HepG2 (cell line): ENCODE results near the gene AGRP. TPM values are rescaled to one million over a fixed set of nuclear protein-coding genes. Genes with fewer than 3 reads are reported as not detected.

ENCODE experiments used
- ATF7-NPFF ChIP-seq: sonication (generic); formaldehyde crosslinking; IDR thresholded peaks from 2 replicates; pipeline ENCODE4 v1.8.1; 2023; ENCODE audit warnings: mild to moderate bottlenecking, low read depth, missing genetic modification reagents, moderate library complexity
- HDAC1 ChIP-seq: sonication (generic); formaldehyde crosslinking; IDR thresholded peaks from 2 replicates; pipeline ENCODE4 v1.5.1; 2020; ENCODE audit warnings: mild to moderate bottlenecking, missing genetic modification reagents
- IKZF1 ChIP-seq: fragments of 450-650 bp; IDR thresholded peaks from 2 replicates; pipeline ENCODE4 v1.7.1; 2016
- MTA3 ChIP-seq: sonication (generic); formaldehyde crosslinking; IDR thresholded peaks from 2 replicates; pipeline ENCODE4 v1.4.0; 2020; ENCODE audit warnings: missing genetic modification reagents
- NFKBIZ ChIP-seq: IDR thresholded peaks from 2 replicates; pipeline ENCODE4 v1.6.1; 2018; ENCODE audit warnings: missing genetic modification reagents, missing compliant biosample characterization
- NONO ChIP-seq, 2 experiments: fragments of 450-650 bp in 1 of 2; sonication (generic) in 1 of 2; formaldehyde crosslinking in 1 of 2; IDR thresholded peaks in 1 of 2; conservative IDR thresholded peaks in 1 of 2; 2 replicates each; pipeline versions ENCODE4 v1.6.1 to v1.8.0; 2017 to 2022; ENCODE audit warnings: mild to moderate bottlenecking in 1 of 2, missing genetic modification reagents in 1 of 2, moderate library complexity in 1 of 2
- PTBP1 ChIP-seq: fragments of 200-400 bp; formaldehyde crosslinking; IDR thresholded peaks from 2 replicates; pipeline ENCODE4 v1.6.1; 2018; ENCODE audit warnings: low read length, low read depth; ENCODE audit not compliant: poor library complexity, severe bottlenecking
- RFXANK ChIP-seq: IDR thresholded peaks from 2 replicates; pipeline ENCODE4 v1.6.1; 2016
- SAFB2 ChIP-seq: sonication (generic); formaldehyde crosslinking; IDR thresholded peaks from 2 replicates; pipeline ENCODE4 v1.5.1; 2020; ENCODE audit warnings: missing genetic modification reagents, low read depth, mild to moderate bottlenecking, borderline replicate concordance
- SRSF1 ChIP-seq: fragments of 200-400 bp; formaldehyde crosslinking; optimal IDR thresholded peaks from 2 replicates; pipeline ENCODE3; 2017; ENCODE audit warnings: mild to moderate bottlenecking, low read depth, low read length, moderate library complexity
- THYN1 ChIP-seq: sonication (generic); formaldehyde crosslinking; IDR thresholded peaks from 2 replicates; pipeline ENCODE4 v1.8.1; 2023; ENCODE audit warnings: low read depth, mild to moderate bottlenecking, moderate library complexity, missing genetic modification reagents, borderline replicate concordance
- ZNF460 ChIP-seq: sonication (generic); formaldehyde crosslinking; IDR thresholded peaks from 2 replicates; pipeline ENCODE4 v1.5.1; 2020; ENCODE audit warnings: missing genetic modification reagents, mild to moderate bottlenecking, borderline replicate concordance
- ZNF510 ChIP-seq: sonication (generic); formaldehyde crosslinking; IDR thresholded peaks from 2 replicates; pipeline ENCODE4 v1.4.0; 2020; ENCODE audit warnings: low read depth, mild to moderate bottlenecking, missing genetic modification reagents
- ZNF713 ChIP-seq: sonication (generic); formaldehyde crosslinking; IDR thresholded peaks from 2 replicates; pipeline ENCODE4 v1.4.0; 2020; ENCODE audit warnings: mild to moderate bottlenecking, missing genetic modification reagents
- polyA plus RNA-seq, 8 experiments: library from polyadenylated mRNA; depleted of rRNA in 3 of 8; stranded (reverse) in 7 of 8; unstranded in 1 of 8; fragments of >200 nt; fragmentation: Illumina TruSeq in 4 of 8; extraction: Trizol in 4 of 8; gene quantifications; 2 replicates each; pipeline versions ENCODE4 v1.2.1 to v1.2.3, GENCODE V29; 2011 to 2016; ENCODE audit warnings: low read depth in 4 of 8, missing spikeins in 1 of 8, mixed read lengths in 1 of 8; ENCODE audit not compliant: insufficient read depth in 1 of 8
- total RNA-seq, 5 experiments: library from RNA; depleted of rRNA; stranded (reverse); fragments of >200 nt; fragmentation: Illumina TruSeq; extraction: Trizol; gene quantifications; 2 replicates each; pipeline ENCODE4 v1.2.3, GENCODE V29; 2016; ENCODE audit warnings: low read depth in 1 of 5
- TF ChIP-seq, protein P1 (sequence below): sonication (generic); formaldehyde crosslinking; IDR thresholded peaks from 2 replicates; pipeline ENCODE4 v1.5.0; 2020; ENCODE audit warnings: missing genetic modification reagents
- TF ChIP-seq, protein P2 (sequence below): sonication (generic); formaldehyde crosslinking; IDR thresholded peaks from 2 replicates; pipeline ENCODE4 v1.8.1; 2022; ENCODE audit warnings: mild to moderate bottlenecking, missing genetic modification reagents
- TF ChIP-seq, protein P3 (sequence below): sonication (generic); formaldehyde crosslinking; IDR thresholded peaks from 2 replicates; pipeline ENCODE4 v1.4.0; 2020; ENCODE audit warnings: mild to moderate bottlenecking, missing genetic modification reagents
- TF ChIP-seq, protein P4 (sequence below): sonication (generic); formaldehyde crosslinking; IDR thresholded peaks from 2 replicates; pipeline ENCODE4 v1.4.0; 2020; ENCODE audit warnings: missing genetic modification reagents, low read depth, mild to moderate bottlenecking, borderline replicate concordance
- TF ChIP-seq, protein P5 (sequence below): sonication (generic); formaldehyde crosslinking; IDR thresholded peaks from 2 replicates; pipeline ENCODE4 v1.5.1; 2020; ENCODE audit warnings: missing genetic modification reagents, mild to moderate bottlenecking, borderline replicate concordance

Gene AGRP
- total and polyA plus RNA-seq, 2 of the 13 experiments (the other 11 are each of a cell fraction or from before 2014, with no cell fraction given), result not detected

DNA sequence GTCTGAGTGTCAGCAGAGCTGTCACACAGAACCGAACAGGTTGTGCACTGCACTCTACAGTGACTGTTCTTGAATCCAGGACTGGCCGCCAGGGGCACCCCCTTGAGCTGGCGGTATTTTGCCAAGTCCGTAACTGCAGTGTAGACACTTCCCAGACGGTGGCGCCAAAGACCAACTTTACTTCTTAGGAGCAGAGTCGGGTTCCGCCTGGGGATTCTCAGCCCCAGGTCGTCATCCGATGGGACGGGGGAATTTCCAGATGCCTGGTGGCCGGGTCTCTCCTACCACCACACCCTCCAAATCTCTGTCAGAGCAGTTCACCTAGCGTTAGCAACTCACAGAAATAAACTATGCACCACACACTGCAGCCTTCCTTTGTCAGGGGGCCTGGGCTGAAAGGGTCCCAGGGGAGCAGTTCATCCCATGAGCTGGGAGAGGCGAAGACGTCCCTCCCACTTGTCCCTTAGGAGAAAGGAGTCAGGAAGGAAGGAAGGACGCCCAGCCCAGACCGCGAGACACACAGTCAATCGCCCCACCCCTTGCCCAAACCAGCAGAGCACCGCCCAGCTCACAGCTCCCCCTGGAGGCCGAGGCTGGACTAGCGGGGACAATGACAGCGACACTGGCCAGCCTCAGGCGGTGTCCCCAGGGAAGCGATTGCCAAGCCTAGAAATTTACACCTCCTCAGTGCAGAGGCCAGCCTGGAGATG lies 37.9 kb upstream of the AGRP start (continued):
- TF ChIP-seq, protein P1, sequence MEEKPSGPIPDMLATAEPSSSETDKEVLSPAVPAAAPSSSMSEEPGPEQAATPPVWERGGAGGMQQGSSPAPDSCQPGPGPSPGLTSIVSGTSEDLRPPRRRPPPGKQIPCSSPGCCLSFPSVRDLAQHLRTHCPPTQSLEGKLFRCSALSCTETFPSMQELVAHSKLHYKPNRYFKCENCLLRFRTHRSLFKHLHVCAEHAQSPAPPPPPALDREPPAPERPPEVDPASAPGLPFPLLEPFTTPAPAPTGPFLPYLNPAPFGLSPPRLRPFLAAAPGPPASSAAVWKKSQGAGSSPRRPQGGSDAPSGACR, result peak; percentile 81; the same call in 1 of the 2 replicates
- TF ChIP-seq, protein P2, sequence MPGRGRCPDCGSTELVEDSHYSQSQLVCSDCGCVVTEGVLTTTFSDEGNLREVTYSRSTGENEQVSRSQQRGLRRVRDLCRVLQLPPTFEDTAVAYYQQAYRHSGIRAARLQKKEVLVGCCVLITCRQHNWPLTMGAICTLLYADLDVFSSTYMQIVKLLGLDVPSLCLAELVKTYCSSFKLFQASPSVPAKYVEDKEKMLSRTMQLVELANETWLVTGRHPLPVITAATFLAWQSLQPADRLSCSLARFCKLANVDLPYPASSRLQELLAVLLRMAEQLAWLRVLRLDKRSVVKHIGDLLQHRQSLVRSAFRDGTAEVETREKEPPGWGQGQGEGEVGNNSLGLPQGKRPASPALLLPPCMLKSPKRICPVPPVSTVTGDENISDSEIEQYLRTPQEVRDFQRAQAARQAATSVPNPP (CRISPR knock-in tag), result peak; percentile 60; the same call in 1 of the 2 replicates
- TF ChIP-seq, protein P3, sequence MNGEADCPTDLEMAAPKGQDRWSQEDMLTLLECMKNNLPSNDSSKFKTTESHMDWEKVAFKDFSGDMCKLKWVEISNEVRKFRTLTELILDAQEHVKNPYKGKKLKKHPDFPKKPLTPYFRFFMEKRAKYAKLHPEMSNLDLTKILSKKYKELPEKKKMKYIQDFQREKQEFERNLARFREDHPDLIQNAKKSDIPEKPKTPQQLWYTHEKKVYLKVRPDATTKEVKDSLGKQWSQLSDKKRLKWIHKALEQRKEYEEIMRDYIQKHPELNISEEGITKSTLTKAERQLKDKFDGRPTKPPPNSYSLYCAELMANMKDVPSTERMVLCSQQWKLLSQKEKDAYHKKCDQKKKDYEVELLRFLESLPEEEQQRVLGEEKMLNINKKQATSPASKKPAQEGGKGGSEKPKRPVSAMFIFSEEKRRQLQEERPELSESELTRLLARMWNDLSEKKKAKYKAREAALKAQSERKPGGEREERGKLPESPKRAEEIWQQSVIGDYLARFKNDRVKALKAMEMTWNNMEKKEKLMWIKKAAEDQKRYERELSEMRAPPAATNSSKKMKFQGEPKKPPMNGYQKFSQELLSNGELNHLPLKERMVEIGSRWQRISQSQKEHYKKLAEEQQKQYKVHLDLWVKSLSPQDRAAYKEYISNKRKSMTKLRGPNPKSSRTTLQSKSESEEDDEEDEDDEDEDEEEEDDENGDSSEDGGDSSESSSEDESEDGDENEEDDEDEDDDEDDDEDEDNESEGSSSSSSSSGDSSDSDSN (CRISPR knock-in tag), result peak; percentile 76
- TF ChIP-seq ZNF713 (CRISPR knock-in tag) (no peak), ZNF510 (CRISPR knock-in tag) (no peak), THYN1 (CRISPR knock-in tag) (no peak), ATF7-NPFF (no peak), NONO (IDR thresholded peaks at IDR 0.05) (no peak), NONO (CRISPR knock-in tag; conservative IDR thresholded peaks at IDR 0.05) (peak; percentile 41; the same call in 1 of the 2 replicates), SAFB2 (CRISPR knock-in tag) (no peak; the same call in 1 of the 2 replicates), PTBP1 (no peak), ZNF460 (CRISPR knock-in tag) (no peak), HDAC1 (CRISPR knock-in tag) (peak; percentile 73), MTA3 (CRISPR knock-in tag) (no peak), IKZF1 (no peak), NFKBIZ (CRISPR knock-in tag) (peak; percentile 32; the same call in 1 of the 2 replicates), RFXANK (CRISPR knock-in tag) (no peak; the same call in 1 of the 2 replicates), SRSF1 (no peak)
- TF ChIP-seq, protein P4, sequence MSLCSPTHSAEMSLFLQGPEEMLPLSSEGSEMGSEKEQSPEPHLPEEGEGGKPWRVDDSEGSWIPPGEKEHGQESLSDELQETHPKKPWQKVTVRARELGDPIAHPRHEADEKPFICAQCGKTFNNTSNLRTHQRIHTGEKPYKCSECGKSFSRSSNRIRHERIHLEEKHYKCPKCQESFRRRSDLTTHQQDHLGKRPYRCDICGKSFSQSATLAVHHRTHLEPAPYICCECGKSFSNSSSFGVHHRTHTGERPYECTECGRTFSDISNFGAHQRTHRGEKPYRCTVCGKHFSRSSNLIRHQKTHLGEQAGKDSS (CRISPR knock-in tag), result peak; percentile 62; the same call in 1 of the 2 replicates
- TF ChIP-seq, protein P5, sequence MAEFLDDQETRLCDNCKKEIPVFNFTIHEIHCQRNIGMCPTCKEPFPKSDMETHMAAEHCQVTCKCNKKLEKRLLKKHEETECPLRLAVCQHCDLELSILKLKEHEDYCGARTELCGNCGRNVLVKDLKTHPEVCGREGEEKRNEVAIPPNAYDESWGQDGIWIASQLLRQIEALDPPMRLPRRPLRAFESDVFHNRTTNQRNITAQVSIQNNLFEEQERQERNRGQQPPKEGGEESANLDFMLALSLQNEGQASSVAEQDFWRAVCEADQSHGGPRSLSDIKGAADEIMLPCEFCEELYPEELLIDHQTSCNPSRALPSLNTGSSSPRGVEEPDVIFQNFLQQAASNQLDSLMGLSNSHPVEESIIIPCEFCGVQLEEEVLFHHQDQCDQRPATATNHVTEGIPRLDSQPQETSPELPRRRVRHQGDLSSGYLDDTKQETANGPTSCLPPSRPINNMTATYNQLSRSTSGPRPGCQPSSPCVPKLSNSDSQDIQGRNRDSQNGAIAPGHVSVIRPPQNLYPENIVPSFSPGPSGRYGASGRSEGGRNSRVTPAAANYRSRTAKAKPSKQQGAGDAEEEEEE, result 0 out of 2 replicates have a peak, but pooled peaks have one; percentile 67
